Ammon's horn (tissue), 1 donor: Measurements from ENCODE around the gene MTARC1.

Experiments
- DNase-seq: peaks from one replicate; pipeline ENCODE4 v3.0.0-alpha.2; 2016; ENCODE audit warnings: low spot score

MTARC1 gene

DNA sequence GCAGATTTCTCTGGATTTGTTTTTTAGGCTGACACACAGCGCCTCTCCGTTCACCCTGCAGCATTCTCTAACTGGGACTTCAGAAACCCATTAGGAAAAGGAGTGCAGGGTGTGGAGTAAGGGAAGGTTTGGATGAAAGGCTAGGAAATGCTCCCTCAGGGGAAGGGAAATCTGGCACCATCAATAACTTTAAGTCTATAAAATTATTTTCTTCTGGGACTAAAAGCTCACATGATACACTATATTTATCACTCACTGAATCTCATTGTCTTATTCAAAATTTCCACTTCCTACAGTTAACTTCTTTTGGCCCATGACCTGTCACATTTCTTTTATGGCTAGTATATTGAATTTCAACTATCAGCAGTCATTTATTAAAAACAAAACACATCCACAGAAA, 46.7 kb downstream of the MTARC1 start:
- DNase-seq, result no peak

GRCh38 chr1:220834155-220834870, 47.6 kb downstream of the MTARC1 start:
- DNase-seq, result no peak
